AG04449 (cell line): ENCODE data around the gene SPNS2.
A peak's percentile ranks its signal among the peaks of the same experiment; 100 is the strongest.

Experiments used
- CTCF ChIA-PET: fragments of 350-600 bp; formaldehyde crosslinking; extraction: SDS; loops from one replicate; lab custom pipeline; 2021; ENCODE audit warnings: antibody characterized with exemption; lab: Yijun Ruan, JAX
- POLR2A ChIA-PET: fragments of 400-600, 350-600 bp; formaldehyde crosslinking; extraction: SDS; loops from one replicate; lab custom pipeline; 2020; ENCODE audit warnings: antibody characterized with exemption, inconsistent platforms; lab: Yijun Ruan, JAX
- DNase-seq: peaks from one replicate; pipeline ENCODE4 v3.0.0-alpha.2; 2010; ENCODE audit warnings: low read depth, low spot score
- H3K4me3 ChIP-seq: 2 replicates; pipeline ENCODE4 v1.5.1; 2011; ENCODE audit warnings: low read depth, mild to moderate bottlenecking, control low read depth, low read length
- CTCF ChIP-seq: IDR thresholded peaks from one replicate; pipeline ENCODE4 v1.5.1; 2011; ENCODE audit warnings: mild to moderate bottlenecking, moderate library complexity, low read length, control low read depth, inconsistent platforms; ENCODE audit not compliant: insufficient read depth; ENCODE audit errors: missing control alignments

SPNS2 gene

GRCh38 chr17:4582691-4583090 is 84.0 kb downstream of the SPNS2 start:
- no peak for TF ChIP-seq CTCF
- no peak for DNase-seq
- POLR2A ChIA-PET, result no interaction called here
- H3K4me3 ChIP-seq, result no peak overlapping the region
- CTCF ChIA-PET, result interaction anchor here (8.3 kb wide), 1 partner anchor 15 kb away, joined by 79 read pairs; no protein-coding TSS in a partner anchor

DNA sequence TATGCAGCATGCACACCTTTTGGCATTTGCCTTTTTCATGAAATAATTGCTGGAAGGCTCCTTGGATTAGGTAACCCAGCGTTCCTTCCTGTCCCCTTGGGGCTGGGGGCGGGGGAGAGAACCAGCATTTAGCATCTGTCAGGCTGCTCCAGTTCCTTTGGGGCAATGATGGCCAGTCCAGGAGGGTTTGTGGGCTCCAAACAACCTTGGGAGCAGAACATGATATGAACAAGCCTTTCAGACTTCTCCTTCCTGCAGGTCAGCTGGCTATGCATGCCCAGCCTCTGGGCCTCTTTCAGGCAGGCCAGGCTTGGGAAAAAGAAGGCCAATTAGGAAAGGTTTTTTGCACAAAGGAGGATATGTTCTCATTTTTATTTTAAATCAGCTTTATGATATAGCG is 84.5 kb downstream of the SPNS2 start:
- POLR2A ChIA-PET, result no interaction called here

GRCh38 chr17:4583782-4584100 is 85.1 kb downstream of the SPNS2 start:
- no peak for DNase-seq
- ChIA-PET CTCF (interaction anchor here (1.2 to 1.5 kb wide), 2 partner anchors 13 to 17 kb away, joined by 3 to 6 read pairs; no protein-coding TSS in a partner anchor), POLR2A (interaction anchor here (0.5 kb wide), 1 partner anchor 17 kb away, joined by 3 read pairs; no protein-coding TSS in a partner anchor)
- peak; percentile 25 for TF ChIP-seq CTCF
- H3K4me3 ChIP-seq, result no peak overlapping the region

More for the DNA sequence above, 84.5 kb downstream of the SPNS2 start:
- CTCF ChIA-PET, result interaction anchor here (1.2 to 1.5 kb wide), 2 partner anchors 13 to 17 kb away, joined by 3 to 6 read pairs; no protein-coding TSS in a partner anchor
- no peak for TF ChIP-seq CTCF
- no peak overlapping the region for H3K4me3 ChIP-seq
- DNase-seq, result no peak

DNA sequence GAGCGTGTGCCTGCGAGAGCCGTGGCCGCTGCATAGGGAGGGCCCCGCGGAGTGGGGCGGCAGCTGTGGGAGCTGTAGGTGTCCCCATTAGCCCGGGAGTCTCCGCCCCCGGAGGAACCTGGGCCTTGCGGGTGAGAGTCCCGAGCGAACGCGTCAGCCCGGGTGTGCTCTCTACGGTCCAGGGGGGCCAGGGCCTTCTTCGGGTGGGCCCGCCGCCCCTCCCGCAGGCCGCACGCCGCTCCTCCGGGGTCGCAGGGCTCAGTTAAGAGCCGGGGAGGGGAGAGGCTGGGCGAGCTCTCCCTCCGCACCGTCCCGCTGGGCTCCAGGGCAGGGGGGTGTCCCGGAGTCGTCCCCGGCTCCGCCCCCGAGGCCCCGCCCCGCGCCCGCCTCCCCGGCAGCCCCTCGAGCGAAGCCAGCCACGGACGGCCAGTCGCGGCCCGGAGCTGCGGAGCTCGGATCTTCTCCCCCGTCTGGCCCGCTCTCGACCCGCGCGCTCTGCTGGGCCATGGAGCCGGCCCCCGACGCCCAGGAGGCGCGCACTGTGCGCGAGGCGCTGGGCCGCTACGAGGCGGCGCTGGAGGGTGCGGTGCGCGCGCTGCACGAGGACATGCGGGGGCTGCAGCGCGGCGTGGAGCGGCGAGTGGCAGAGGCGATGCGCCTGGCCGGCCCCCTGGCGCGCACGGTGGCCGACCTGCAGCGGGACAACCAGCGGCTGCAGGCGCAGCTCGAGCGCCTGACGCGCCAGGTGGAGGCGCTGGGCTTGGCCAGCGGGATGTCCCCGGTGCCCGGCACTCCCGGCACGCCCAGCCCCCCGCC is 85.6 kb downstream of the SPNS2 start, which contains the start of gene SMTNL2:
Gene SMTNL2, plus strand, starts transcription at position 429 of the 816 bp plus-strand sequence. Its CDS starts 77 bp downstream, at position 506.
- POLR2A ChIA-PET, result interaction anchor here (0.5 kb wide), 1 partner anchor 17 kb away, joined by 3 read pairs; no protein-coding TSS in a partner anchor
- DNase-seq, result no peak
- H3K4me3 ChIP-seq, result no peak within 1 kb of the TSS

GRCh38 chr17:4584917-4585637 is 86.4 kb downstream of the SPNS2 start:
- TF ChIP-seq CTCF, result no peak
- no peak overlapping the region for H3K4me3 ChIP-seq
- CTCF ChIA-PET, result no interaction called here

More for the DNA sequence above, 85.6 kb downstream of the SPNS2 start, which contains the start of gene SMTNL2:
- no peak for TF ChIP-seq CTCF
- CTCF ChIA-PET, result interaction anchor here (1.2 to 1.5 kb wide), 2 partner anchors 14 to 18 kb away, joined by 3 to 6 read pairs; no protein-coding TSS in a partner anchor

GRCh38 chr17:4585638-4585994 is 86.9 kb downstream of the SPNS2 start:
- POLR2A ChIA-PET, result no interaction called here
- no peak overlapping the region for H3K4me3 ChIP-seq
- no peak for TF ChIP-seq CTCF
- DNase-seq, result no peak
- CTCF ChIA-PET, result interaction anchor here (1.0 to 1.4 kb wide), 2 partner anchors 10 to 11 kb away, joined by 3 read pairs; no protein-coding TSS in a partner anchor

More at GRCh38 chr17:4584917-4585637, 86.4 kb downstream of the SPNS2 start:
- no peak for DNase-seq
- POLR2A ChIA-PET, result no interaction called here
